Lung (tissue), 12 donors: ENCODE results near the gene NNT. TPM values are rescaled to one million over a fixed set of nuclear protein-coding genes. Genes with fewer than 3 reads are reported as not detected.

Source experiments
- ATAC-seq: fragments of 200-7000 bp; cut with Tn5 transposase; one replicate; pipeline ENCODE4 v1.9.1; 2020; ENCODE audit warnings: moderate number of reproducible peaks; ENCODE audit not compliant: insufficient read depth, low FRiP score
- DNase-seq, 3 donors: peaks; one replicate each; pipeline ENCODE4 v3.0.0-alpha.2; 2013 to 2017
- H3K27ac ChIP-seq, 2 donors: one replicate each; pipeline ENCODE4 v1.5.1; 2013; ENCODE audit warnings: mild to moderate bottlenecking in 2 of 2, moderate library complexity in 2 of 2, control low read depth in 1 of 2, inconsistent platforms in 1 of 2, low read depth in 1 of 2, low read length in 1 of 2
- H3K27me3 ChIP-seq, 3 donors: one replicate each; pipeline ENCODE4 v1.5.1; 2013; ENCODE audit warnings: low read length in 2 of 3; ENCODE audit not compliant: control insufficient read depth in 3 of 3, insufficient read depth in 3 of 3
- H3K36me3 ChIP-seq, 4 donors: one replicate each; pipeline ENCODE4 v1.5.1; 2013; ENCODE audit warnings: low read length in 4 of 4, mild to moderate bottlenecking in 1 of 4, moderate library complexity in 1 of 4; ENCODE audit not compliant: control insufficient read depth in 4 of 4, insufficient read depth in 4 of 4
- H3K4me1 ChIP-seq, 5 donors: one replicate each; pipeline ENCODE4 v1.5.1; 2013; ENCODE audit warnings: low read length in 5 of 5, mild to moderate bottlenecking in 2 of 5, moderate library complexity in 1 of 5; ENCODE audit not compliant: control insufficient read depth in 5 of 5, insufficient read depth in 5 of 5
- H3K4me3 ChIP-seq: one replicate; pipeline ENCODE4 v1.5.1; 2013; ENCODE audit warnings: mild to moderate bottlenecking, control low read depth, moderate library complexity
- H3K9ac ChIP-seq, 2 donors: one replicate each; pipeline ENCODE4 v1.5.1; 2013; ENCODE audit warnings: low read length in 2 of 2, control low read depth in 1 of 2; ENCODE audit not compliant: insufficient read depth in 1 of 2
- H3K9me3 ChIP-seq, 4 donors: one replicate each; pipeline ENCODE4 v1.5.1; 2013; ENCODE audit warnings: low read length in 3 of 4, mild to moderate bottlenecking in 1 of 4, moderate library complexity in 1 of 4; ENCODE audit not compliant: control insufficient read depth in 4 of 4, insufficient read depth in 3 of 4
- WGBS, 2 donors: extraction: QIAGEN DNeasy Blood & Tissue Kit; methylation state at CpG; one replicate each; pipeline ENCODE4 v1.1.7; 2013; 5-methylcytosine and 5-hydroxymethylcytosine counted together
- polyA plus RNA-seq, 2 donors: library from polyadenylated mRNA; stranded (reverse); fragments of 200-250 nt; gene quantifications; one replicate each; pipeline ENCODE4 v1.2.1, GENCODE V29; 2013
- total RNA-seq, 2 donors: library from RNA; depleted of rRNA in 1 of 2; stranded (reverse); fragments of >200 nt in 1 of 2; gene quantifications; one replicate each; pipeline ENCODE4 v1.2.1, GENCODE V29; 2014 to 2021
- TF ChIP-seq, protein P1 (sequence below): IDR thresholded peaks from 2 replicates; pipeline ENCODE4 v1.5.1; 2012; ENCODE audit warnings: mild to moderate bottlenecking; ENCODE audit errors: control extremely low read depth, extremely low read depth
- donor health status: control.
- donor health status: control.
- donor health status: Bipolar disorder and iron deficiency.
- donor health status: healthy.
- donor health status: DM: yes; HTN: yes; CAD: no.

The NNT gene
- total and polyA plus RNA-seq, 4 donors = 8.5 to 96.9 (median 35.0) TPM

- no peaks in the 10 kb centered on the region for H3K27me3 ChIP-seq
- H3K27ac ChIP-seq = no peak overlapping the region
- TF ChIP-seq, protein P1, sequence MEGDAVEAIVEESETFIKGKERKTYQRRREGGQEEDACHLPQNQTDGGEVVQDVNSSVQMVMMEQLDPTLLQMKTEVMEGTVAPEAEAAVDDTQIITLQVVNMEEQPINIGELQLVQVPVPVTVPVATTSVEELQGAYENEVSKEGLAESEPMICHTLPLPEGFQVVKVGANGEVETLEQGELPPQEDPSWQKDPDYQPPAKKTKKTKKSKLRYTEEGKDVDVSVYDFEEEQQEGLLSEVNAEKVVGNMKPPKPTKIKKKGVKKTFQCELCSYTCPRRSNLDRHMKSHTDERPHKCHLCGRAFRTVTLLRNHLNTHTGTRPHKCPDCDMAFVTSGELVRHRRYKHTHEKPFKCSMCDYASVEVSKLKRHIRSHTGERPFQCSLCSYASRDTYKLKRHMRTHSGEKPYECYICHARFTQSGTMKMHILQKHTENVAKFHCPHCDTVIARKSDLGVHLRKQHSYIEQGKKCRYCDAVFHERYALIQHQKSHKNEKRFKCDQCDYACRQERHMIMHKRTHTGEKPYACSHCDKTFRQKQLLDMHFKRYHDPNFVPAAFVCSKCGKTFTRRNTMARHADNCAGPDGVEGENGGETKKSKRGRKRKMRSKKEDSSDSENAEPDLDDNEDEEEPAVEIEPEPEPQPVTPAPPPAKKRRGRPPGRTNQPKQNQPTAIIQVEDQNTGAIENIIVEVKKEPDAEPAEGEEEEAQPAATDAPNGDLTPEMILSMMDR = no peak
- H3K4me1 ChIP-seq = peaks cover 0 to 7% (median 5%) of the 10 kb centered on the region in 5 donors
- ATAC-seq = no peak
- H3K9ac ChIP-seq = no peak overlapping the region
- 93 to 95% methylated on average over 1 of the region's 1 CpG for WGBS, 2 donors
- no peak for DNase-seq
- peaks cover 4 to 27% (median 13%) of the 10 kb centered on the region in 4 donors for H3K36me3 ChIP-seq
- no peak overlapping the region for H3K4me3 ChIP-seq
- no peaks in the 10 kb centered on the region for H3K9me3 ChIP-seq
These were observed 44.0 kb downstream of the NNT start for GRCh38 chr5:43646992-43647391.

DNA sequence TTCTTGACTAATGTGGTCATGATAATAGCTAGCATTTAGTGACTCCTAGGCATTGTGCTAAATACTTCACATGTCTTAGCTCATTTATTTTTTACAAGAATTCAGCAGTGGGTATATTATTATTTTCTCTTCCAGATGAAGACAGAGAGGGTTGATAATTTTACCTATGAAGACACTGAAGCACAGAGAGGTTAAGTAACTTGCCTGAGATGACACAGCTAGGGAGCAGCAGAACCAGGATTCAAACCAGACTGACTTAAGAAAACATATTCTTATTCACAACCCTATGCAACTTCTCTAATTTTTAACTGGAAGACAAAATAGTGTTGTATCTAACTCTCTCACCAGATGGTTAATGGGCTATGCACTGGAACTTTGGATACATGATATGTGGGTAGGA is 44.8 kb downstream of the NNT start:
- Histone ChIP-seq H3K27ac (no peak overlapping the region), H3K27me3 (no peaks in the 10 kb centered on the region), H3K9me3 (no peaks in the 10 kb centered on the region), H3K4me1 (peaks cover 0 to 7% (median 3%) of the 10 kb centered on the region in 5 donors), H3K36me3 (peaks cover 4 to 27% (median 13%) of the 10 kb centered on the region in 4 donors), H3K4me3 (no peak overlapping the region), H3K9ac (no peak overlapping the region)
- ATAC-seq (no peak), DNase-seq (no peak)
- TF ChIP-seq, protein P1 = no peak

DNA sequence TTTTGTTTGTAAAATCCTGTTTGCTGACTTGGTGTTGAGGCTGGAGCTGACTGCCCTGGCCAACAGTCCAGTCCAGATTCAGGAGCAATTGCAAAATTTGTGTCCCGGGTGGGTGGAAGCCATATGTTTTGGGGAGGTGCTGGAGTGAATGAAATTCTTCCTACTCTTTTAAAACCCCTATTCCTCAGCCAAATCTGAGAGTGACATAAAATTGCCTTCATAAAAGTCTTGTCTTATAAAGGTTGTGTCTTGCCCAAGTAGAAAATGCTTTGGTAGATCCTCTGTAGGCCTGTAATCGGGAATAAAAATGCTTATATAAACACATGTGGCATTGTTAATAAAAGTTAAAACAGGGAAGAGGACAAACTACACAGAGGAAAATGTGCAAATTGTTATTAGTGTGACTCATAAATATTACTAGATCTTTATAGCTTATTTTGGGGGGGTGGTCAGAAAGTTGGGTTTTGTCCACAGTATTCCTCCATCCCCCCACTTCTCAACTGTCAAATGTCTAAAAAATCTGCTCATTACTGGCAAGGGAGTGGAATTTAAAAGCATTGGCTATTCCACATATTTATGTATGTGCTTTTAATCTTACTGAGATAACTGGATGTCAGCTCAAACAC is 45.6 kb downstream of the NNT start:
- no peaks in the 10 kb centered on the region for H3K27me3 ChIP-seq
- H3K4me1 ChIP-seq = peaks cover 0 to 7% (median 0%) of the 10 kb centered on the region in 5 donors
- no peak overlapping the region for H3K4me3 ChIP-seq
- ATAC-seq = no peak
- TF ChIP-seq, protein P1 = no peak
- H3K9me3 ChIP-seq = no peaks in the 10 kb centered on the region
- peaks cover 9 to 28% (median 16%) of the 10 kb centered on the region in 4 donors for H3K36me3 ChIP-seq
- 82 to 83% methylated on average over 2 of the region's 2 CpGs for WGBS, 2 donors
- no peak overlapping the region for H3K9ac ChIP-seq
- DNase-seq = peak in 1 of 3 donors; percentile 45
- H3K27ac ChIP-seq = no peak overlapping the region

DNA sequence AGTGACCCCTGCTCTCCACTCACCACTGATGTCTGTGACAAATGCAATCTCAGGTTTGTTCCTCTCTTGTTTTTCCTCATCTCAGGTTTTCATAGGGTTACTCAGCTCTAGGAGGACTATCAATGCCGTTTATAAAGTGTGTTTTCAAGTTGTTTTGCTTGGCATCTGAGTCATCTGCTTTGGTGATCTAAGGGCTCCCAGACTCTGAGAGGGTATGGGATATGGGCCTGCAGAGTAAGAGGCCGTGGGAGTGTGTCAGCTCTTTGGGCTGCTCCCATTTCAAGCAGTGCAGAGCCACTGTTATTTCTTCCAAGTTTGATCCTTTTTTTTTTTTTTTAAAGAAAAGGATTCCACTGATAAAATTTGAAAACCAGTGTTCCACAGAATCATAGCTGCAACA is 46.3 kb downstream of the NNT start:
- 70 to 84% methylated on average over 2 of the region's 2 CpGs for WGBS, 2 donors
- Histone ChIP-seq H3K9me3 (no peaks in the 10 kb centered on the region), H3K36me3 (peaks cover 9 to 30% (median 17%) of the 10 kb centered on the region in 4 donors), H3K9ac (no peak overlapping the region), H3K27me3 (no peaks in the 10 kb centered on the region), H3K27ac (no peak overlapping the region), H3K4me1 (peaks cover 0 to 7% (median 0%) of the 10 kb centered on the region in 5 donors), H3K4me3 (no peak overlapping the region)
- TF ChIP-seq, protein P1 = no peak
- no peak for DNase-seq
- ATAC-seq = no peak
